ENCODE results near the gene POLD4.

DNA sequence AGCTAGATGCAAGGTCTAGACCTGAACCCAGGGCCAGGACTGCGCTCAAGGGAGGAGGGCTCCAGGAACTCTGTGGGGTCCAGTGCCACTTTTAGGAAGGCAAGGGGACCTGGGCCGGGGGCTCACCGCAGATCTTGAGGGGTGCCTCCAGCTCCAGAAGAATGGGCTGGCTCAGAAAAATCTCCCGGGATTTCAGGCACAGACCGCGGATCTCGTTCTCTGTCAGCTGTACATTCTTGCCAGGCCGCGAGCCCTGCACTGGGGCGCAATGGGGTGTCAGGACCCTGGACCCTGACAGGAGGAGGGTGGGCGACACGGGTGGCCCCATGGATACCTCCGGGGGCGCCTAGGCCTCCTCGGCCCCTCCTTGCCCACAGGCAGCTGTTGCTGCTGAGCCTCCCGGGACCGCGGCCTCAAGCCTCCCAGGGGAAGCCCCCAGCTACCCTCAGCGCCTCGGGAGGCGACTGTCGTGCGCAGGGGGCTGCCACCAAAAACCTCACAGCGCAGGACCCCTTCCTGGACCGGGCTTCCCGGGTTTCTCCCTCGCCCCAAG is 47.7 kb upstream of the POLD4 start:
- TF ChIP-seq TAF1 (IDR thresholded peaks at IDR 0.05; ENCODE audit: borderline replicate concordance, insufficient read depth, low read length) (no peak), POLR2AphosphoS5 (IDR thresholded peaks at IDR 0.05; ENCODE audit: low read depth, low read length) (no peak), SIN3A (IDR thresholded peaks at IDR 0.05; ENCODE audit: borderline replicate concordance, insufficient read depth, low read length) (no peak), FOXP2 (optimal IDR thresholded peaks at IDR 0.05; ENCODE audit: borderline replicate concordance, extremely low read depth, extremely low read length, insufficient read depth) (no peak)
- TF ChIP-seq, protein P1, sequence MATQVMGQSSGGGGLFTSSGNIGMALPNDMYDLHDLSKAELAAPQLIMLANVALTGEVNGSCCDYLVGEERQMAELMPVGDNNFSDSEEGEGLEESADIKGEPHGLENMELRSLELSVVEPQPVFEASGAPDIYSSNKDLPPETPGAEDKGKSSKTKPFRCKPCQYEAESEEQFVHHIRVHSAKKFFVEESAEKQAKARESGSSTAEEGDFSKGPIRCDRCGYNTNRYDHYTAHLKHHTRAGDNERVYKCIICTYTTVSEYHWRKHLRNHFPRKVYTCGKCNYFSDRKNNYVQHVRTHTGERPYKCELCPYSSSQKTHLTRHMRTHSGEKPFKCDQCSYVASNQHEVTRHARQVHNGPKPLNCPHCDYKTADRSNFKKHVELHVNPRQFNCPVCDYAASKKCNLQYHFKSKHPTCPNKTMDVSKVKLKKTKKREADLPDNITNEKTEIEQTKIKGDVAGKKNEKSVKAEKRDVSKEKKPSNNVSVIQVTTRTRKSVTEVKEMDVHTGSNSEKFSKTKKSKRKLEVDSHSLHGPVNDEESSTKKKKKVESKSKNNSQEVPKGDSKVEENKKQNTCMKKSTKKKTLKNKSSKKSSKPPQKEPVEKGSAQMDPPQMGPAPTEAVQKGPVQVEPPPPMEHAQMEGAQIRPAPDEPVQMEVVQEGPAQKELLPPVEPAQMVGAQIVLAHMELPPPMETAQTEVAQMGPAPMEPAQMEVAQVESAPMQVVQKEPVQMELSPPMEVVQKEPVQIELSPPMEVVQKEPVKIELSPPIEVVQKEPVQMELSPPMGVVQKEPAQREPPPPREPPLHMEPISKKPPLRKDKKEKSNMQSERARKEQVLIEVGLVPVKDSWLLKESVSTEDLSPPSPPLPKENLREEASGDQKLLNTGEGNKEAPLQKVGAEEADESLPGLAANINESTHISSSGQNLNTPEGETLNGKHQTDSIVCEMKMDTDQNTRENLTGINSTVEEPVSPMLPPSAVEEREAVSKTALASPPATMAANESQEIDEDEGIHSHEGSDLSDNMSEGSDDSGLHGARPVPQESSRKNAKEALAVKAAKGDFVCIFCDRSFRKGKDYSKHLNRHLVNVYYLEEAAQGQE (IDR thresholded peaks at IDR 0.05; ENCODE audit: insufficient read depth in 1 of 2, low read depth in 2 of 2, low read length in 2 of 2) = no peak
